Mammary epithelial cell (primary cell): ENCODE data around the gene SERPINF2.

Source experiments
- EZH2 ChIP-seq: IDR thresholded peaks from 2 replicates; pipeline ENCODE4 v1.6.1; 2012; ENCODE audit warnings: low read length, inconsistent platforms, borderline replicate concordance
- TF ChIP-seq, protein P1 (sequence below), 2 donors: IDR thresholded peaks in 1 of 2; conservative IDR thresholded peaks in 1 of 2; 2 replicates each; pipeline ENCODE4 v1.5.1; 2011 to 2012; ENCODE audit warnings: inconsistent platforms in 2 of 2, low read length in 2 of 2, mild to moderate bottlenecking in 2 of 2, control low read depth in 1 of 2, low read depth in 1 of 2; ENCODE audit not compliant: insufficient read depth in 1 of 2; ENCODE audit errors: extremely low read depth in 1 of 2

DNA sequence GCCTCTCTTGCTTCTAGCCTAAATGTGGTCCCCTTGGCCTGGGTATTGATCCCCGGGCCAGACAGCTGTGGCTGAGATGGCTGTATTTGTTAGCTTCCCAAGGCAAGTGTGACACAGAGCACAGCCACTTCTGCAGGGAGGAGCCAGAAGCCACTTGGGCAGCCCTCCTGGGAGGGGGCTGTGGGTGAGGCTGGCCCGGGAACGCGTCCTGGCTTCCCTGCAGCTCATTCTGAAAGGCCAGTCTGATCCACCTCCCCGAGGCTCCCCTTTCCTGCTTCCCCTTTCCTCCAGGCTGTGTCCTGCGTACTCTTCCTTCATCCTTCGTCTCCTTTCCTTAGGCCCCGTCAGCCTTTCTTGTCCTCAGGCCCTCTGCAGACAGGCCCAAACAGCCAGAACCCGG lies 8.0 kb downstream of the SERPINF2 start:
- TF ChIP-seq, protein P1, sequence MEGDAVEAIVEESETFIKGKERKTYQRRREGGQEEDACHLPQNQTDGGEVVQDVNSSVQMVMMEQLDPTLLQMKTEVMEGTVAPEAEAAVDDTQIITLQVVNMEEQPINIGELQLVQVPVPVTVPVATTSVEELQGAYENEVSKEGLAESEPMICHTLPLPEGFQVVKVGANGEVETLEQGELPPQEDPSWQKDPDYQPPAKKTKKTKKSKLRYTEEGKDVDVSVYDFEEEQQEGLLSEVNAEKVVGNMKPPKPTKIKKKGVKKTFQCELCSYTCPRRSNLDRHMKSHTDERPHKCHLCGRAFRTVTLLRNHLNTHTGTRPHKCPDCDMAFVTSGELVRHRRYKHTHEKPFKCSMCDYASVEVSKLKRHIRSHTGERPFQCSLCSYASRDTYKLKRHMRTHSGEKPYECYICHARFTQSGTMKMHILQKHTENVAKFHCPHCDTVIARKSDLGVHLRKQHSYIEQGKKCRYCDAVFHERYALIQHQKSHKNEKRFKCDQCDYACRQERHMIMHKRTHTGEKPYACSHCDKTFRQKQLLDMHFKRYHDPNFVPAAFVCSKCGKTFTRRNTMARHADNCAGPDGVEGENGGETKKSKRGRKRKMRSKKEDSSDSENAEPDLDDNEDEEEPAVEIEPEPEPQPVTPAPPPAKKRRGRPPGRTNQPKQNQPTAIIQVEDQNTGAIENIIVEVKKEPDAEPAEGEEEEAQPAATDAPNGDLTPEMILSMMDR (conservative IDR thresholded peaks at IDR 0.05 in 1 of 2, IDR thresholded peaks at IDR 0.05 in 1 of 2; ENCODE audit: extremely low read depth in 1 of 2, insufficient read depth in 1 of 2, low read depth in 1 of 2, low read length in 2 of 2) = no peak
- no peak for TF ChIP-seq EZH2
